ENCODE data around the gene ACKR3. TPM values are rescaled to one million over a fixed set of nuclear protein-coding genes. Genes with fewer than 3 reads are reported as not detected.

ACKR3 gene
- total RNA-seq, 4 donors from 2014 or later, result 32.4 to 88.7 (median 55.0) TPM

DNA sequence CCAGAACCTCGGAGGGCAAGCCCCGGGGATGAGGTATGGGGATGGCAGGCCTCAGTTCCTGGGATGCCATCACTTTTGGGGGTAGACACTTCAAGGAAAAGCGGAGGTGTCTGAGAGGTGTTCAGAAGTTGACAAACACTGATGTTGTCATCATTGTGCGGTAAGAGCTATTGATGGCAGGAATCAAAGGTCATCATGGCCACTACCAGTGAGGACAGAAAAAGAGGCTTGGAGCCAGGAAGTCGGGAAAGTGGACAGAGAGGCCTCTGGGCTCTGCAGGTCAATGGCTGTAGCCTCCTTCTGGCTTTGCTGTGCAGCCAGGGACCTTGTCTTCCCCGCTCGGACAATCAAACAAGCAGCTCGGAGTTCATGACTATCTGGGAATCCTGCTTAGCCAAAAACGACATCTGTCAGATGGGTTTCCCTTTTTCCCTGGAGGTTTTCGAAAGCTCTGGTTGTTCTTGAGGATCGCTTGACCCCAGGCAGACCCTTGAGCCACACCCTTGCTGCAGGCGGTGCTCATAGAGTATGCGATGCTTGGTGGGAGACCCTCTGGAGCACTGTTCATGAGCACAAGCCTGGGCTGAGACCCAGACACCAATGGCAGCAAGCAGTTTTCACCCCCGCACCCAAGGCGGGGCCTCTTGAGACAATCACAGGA lies 19.4 kb downstream of the ACKR3 start:
- 84 to 88% methylated on average over 15 of the region's 15 CpGs for WGBS, 2 donors
- no peaks in the 10 kb centered on the region for H3K4me1 ChIP-seq
- peaks cover 0 to 4% (median 0%) of the 10 kb centered on the region in 4 donors for H3K9me3 ChIP-seq
- no peak overlapping the region for H3K4me3 ChIP-seq
- DNase-seq (ENCODE audit: low spot score in 2 of 2), result no peak
- no peak overlapping the region for H3K27ac ChIP-seq
- H3K36me3 ChIP-seq, result peaks cover 0 to 9% (median 0%) of the 10 kb centered on the region in 3 donors
- H3K27me3 ChIP-seq, result no peaks in the 10 kb centered on the region
- no peak for TF ChIP-seq POLR2A (IDR thresholded peaks at IDR 0.05)
- TF ChIP-seq, protein P1, sequence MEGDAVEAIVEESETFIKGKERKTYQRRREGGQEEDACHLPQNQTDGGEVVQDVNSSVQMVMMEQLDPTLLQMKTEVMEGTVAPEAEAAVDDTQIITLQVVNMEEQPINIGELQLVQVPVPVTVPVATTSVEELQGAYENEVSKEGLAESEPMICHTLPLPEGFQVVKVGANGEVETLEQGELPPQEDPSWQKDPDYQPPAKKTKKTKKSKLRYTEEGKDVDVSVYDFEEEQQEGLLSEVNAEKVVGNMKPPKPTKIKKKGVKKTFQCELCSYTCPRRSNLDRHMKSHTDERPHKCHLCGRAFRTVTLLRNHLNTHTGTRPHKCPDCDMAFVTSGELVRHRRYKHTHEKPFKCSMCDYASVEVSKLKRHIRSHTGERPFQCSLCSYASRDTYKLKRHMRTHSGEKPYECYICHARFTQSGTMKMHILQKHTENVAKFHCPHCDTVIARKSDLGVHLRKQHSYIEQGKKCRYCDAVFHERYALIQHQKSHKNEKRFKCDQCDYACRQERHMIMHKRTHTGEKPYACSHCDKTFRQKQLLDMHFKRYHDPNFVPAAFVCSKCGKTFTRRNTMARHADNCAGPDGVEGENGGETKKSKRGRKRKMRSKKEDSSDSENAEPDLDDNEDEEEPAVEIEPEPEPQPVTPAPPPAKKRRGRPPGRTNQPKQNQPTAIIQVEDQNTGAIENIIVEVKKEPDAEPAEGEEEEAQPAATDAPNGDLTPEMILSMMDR (IDR thresholded peaks at IDR 0.05), result no peak
- no peak for TF ChIP-seq EP300 (IDR thresholded peaks at IDR 0.05)

DNA sequence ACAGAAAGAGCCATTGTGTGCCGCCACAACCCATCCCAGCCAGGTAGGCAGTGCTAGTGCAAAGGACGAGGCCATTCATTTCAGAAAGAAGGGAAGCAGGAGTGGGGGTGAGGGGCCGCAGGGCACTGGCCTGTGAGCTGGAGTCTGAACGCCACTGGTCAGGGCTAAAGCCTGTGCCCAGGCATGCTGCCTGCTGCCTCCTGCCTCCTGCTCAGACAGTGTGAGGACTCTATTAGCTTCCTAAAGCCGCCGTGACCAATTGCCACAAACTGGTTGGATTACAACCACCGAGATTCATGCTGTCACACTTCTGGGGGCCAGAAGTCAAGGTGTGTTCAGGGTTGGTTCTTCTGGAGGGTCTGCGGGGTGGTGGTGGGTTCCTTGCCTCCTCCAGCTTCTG lies 21.2 kb downstream of the ACKR3 start:
- H3K27me3 ChIP-seq, result no peaks in the 10 kb centered on the region
- H3K36me3 ChIP-seq, result no peaks in the 10 kb centered on the region
- no peak for DNase-seq (ENCODE audit: low spot score in 2 of 2)
- H3K9me3 ChIP-seq, result peaks cover 0 to 2% (median 0%) of the 10 kb centered on the region in 4 donors
- TF ChIP-seq EP300 (IDR thresholded peaks at IDR 0.05), result no peak
- TF ChIP-seq, protein P1 (IDR thresholded peaks at IDR 0.05), result no peak
- no peak for TF ChIP-seq POLR2A (IDR thresholded peaks at IDR 0.05)
- H3K4me3 ChIP-seq, result no peak overlapping the region
- no peaks in the 10 kb centered on the region for H3K4me1 ChIP-seq
- H3K27ac ChIP-seq, result no peak overlapping the region
- 76 to 88% methylated on average over 8 of the region's 8 CpGs for WGBS, 2 donors

DNA sequence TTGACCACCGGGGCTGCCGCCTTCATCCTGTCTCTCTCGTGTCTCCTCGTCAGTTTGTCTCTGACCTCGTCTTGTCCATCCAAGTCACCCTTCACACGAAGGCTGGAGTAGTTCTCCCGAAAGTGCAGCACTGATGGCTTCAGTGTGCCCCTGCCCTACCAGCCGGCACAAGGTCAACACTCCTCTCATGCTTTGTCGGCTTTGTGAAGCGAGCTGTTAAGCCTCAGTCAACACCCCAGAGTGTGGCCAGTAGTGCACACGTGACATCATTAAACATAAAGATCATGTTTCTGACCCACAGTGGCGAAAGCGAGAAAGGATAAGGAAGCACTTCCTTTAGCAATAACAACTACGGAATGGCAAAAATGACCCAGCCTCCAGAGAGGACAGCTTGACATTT lies 23.2 kb downstream of the ACKR3 start:
- no peaks in the 10 kb centered on the region for H3K36me3 ChIP-seq
- no peaks in the 10 kb centered on the region for H3K9me3 ChIP-seq
- H3K27me3 ChIP-seq, result no peaks in the 10 kb centered on the region
- H3K27ac ChIP-seq, result no peak overlapping the region
- DNase-seq (ENCODE audit: low spot score in 2 of 2), result no peak
- no peak overlapping the region for H3K4me3 ChIP-seq
- TF ChIP-seq POLR2A (IDR thresholded peaks at IDR 0.05) (no peak), EP300 (IDR thresholded peaks at IDR 0.05) (no peak)
- TF ChIP-seq, protein P1 (IDR thresholded peaks at IDR 0.05), result no peak
- WGBS, 2 donors, result 75 to 80% methylated on average over 14 of the region's 14 CpGs
- no peaks in the 10 kb centered on the region for H3K4me1 ChIP-seq

DNA sequence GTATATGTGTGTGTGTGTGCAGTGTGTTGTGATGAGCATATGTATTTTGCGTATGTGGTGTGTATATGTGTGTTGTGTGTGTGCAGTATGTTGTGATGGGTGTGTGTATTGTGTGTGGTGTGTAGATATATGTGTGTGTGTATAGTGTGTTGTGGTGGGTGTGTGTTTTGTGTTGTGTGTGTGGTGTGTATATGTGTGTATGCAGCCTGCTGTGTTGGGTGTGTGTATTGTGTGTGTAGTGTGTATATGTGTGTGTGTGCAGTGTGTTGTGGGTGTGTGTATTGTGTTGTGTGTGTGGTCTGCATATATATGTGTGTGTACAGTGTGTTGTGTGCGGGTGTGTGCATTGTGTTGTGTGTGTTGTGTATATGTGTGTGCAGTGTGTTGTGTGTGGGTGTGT lies 23.9 kb downstream of the ACKR3 start:
- no peak overlapping the region for H3K4me3 ChIP-seq
- 93 to 94% methylated on average over 2 of the region's 2 CpGs for WGBS, 2 donors
- no peaks in the 10 kb centered on the region for H3K4me1 ChIP-seq
- TF ChIP-seq EP300 (IDR thresholded peaks at IDR 0.05) (no peak), POLR2A (IDR thresholded peaks at IDR 0.05) (no peak)
- no peak for DNase-seq (ENCODE audit: low spot score in 2 of 2)
- no peaks in the 10 kb centered on the region for H3K9me3 ChIP-seq
- H3K36me3 ChIP-seq, result no peaks in the 10 kb centered on the region
- H3K27me3 ChIP-seq, result no peaks in the 10 kb centered on the region
- no peak overlapping the region for H3K27ac ChIP-seq

DNA sequence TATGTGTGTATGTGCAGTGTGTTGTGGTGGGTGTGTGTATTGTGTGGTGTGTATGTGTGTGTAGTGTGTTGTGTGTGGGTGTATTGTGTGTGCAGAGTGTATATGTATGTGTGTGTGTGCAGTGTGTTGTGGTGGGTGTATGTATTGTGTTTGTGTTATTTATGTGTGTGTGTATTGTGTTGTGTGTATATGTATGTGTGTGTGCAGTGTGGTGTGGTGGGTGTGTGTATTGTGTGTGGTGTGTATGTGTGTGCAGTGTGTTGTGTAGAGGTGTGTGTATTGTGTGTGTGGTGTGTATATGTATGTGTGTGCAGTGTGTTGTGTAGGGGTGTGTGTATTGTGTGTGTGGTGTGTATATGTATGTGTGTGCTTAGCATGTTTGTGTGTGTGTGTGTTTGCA lies 24.3 kb downstream of the ACKR3 start:
- Histone ChIP-seq H3K9me3 (no peaks in the 10 kb centered on the region), H3K36me3 (no peaks in the 10 kb centered on the region), H3K4me1 (no peaks in the 10 kb centered on the region), H3K4me3 (no peak overlapping the region), H3K27ac (no peak overlapping the region), H3K27me3 (no peaks in the 10 kb centered on the region)
- DNase-seq (ENCODE audit: low spot score in 2 of 2), result no peak
- TF ChIP-seq, protein P1 (IDR thresholded peaks at IDR 0.05), result no peak
- TF ChIP-seq POLR2A (IDR thresholded peaks at IDR 0.05) (no peak), EP300 (IDR thresholded peaks at IDR 0.05) (no peak)

All from tibial nerve (tissue), 4 donors.